Measurements from ENCODE around the gene ST6GALNAC3.

The ST6GALNAC3 gene

GRCh38 chr1:76256289-76257223, 182.0 kb downstream of the ST6GALNAC3 start:
- DNase-seq: no peak

DNA sequence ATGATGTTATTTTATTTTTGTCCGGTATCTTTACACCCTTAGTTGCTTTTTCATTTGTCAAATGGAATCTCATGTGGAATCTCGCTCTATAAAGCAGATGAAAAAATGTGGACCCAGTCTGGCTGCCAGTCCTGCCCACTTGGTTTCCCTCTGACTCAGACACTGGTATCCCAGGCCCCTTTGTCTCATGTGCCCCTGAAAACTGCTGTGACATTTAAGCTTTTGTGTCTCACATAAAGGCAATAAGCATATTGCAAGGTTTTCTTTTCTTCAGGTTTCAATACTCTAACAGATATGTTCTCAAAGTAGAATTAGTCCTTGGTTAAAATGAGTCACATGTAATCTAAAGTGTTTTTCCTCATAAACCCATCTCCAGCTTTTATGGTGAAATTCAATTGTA, 183.3 kb downstream of the ST6GALNAC3 start:
- DNase-seq: no peak

DNA sequence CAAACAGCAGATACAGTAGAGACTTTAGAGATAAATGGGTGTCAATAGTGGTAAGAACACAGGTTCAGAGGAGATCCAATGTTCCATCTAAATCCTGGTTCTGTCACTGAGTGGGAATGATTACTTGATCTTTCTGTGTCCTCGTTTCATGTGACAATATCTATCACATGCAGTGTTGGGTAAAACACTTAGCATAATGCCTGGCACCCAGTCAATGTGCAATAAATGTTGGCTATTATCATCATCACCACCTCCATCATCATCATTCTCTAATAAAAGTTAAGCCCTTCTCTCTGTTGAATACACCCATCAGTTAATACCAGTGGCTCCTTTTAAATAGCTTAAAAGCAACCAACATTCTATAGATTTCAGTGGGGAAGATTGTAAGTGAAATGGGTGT, 184.7 kb downstream of the ST6GALNAC3 start:
- DNase-seq: no peak

DNA sequence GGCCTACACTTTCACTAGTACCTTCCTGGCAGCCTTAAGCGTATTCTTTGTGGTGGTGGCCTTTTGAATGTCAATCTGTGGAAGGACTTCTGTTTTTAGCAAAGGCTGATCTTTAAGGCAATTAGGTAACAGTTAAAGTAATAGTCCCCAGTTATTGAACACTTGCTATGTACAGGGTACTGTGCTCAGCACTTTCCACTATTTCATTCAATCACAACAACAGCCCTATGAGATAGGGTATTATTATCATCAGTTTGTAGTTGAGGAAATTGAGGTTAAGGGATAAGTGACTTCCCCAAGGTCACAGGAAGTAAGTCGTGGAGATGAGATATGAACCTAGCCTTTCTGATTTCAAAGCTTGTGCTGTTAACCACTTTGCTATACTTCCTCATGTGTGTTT, 185.7 kb downstream of the ST6GALNAC3 start:
- peak; percentile 44 for DNase-seq

GRCh38 chr1:76262601-76263000, 188.1 kb downstream of the ST6GALNAC3 start:
- DNase-seq: no peak

- no peak for DNase-seq
These were observed 190.1 kb downstream of the ST6GALNAC3 start for GRCh38 chr1:76264642-76265041.

GRCh38 chr1:76266762-76267161, 192.2 kb downstream of the ST6GALNAC3 start:
- DNase-seq: no peak

GRCh38 chr1:76267631-76268030, 193.1 kb downstream of the ST6GALNAC3 start:
- peak; percentile 48 for DNase-seq

DNA sequence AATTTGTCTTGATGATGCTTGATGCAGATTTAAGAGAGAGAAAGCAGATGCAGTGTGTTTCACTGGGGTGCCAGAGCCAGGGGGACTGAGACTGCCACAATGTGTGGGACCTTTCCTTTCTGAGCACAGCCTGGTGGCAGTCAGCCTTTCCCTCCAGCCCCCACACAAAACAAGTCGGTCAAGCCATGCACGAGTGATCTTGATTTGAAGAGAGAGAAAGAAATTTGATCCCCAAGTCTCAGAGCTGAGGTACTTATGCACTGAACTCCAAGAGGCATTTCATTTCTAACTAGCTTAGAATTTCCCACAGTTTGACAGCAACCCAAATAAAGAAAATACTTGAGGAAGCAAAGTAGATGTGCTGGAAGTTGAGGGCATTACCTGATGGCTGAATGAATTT, 193.8 kb downstream of the ST6GALNAC3 start:
- no peak for DNase-seq

- peak; percentile 88 for DNase-seq
These were observed 194.6 kb downstream of the ST6GALNAC3 start for GRCh38 chr1:76269155-76269554.

- DNase-seq: no peak
These were observed 199.8 kb downstream of the ST6GALNAC3 start for GRCh38 chr1:76274302-76274701.

GRCh38 chr1:76274718-76275117, 200.2 kb downstream of the ST6GALNAC3 start:
- DNase-seq: no peak

DNA sequence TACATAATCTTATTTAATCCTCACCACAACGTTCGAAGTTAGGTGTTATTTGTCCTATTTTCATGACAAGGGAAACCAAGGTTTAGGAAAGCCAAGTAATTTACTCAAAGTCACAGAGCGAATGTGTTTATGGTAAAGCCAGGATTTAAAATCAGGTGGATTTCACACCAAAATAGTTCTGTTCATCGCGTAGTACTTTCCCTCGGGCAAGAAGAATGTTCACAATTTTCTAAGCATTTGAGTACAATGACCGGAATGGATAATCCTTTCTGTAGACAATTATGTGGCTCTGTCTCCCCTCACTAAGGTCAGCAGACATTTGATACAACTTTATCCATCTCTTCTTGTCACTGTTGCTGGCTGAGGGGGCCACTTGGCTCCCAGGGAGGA, 204.2 kb downstream of the ST6GALNAC3 start:
- DNase-seq: no peak

DNA sequence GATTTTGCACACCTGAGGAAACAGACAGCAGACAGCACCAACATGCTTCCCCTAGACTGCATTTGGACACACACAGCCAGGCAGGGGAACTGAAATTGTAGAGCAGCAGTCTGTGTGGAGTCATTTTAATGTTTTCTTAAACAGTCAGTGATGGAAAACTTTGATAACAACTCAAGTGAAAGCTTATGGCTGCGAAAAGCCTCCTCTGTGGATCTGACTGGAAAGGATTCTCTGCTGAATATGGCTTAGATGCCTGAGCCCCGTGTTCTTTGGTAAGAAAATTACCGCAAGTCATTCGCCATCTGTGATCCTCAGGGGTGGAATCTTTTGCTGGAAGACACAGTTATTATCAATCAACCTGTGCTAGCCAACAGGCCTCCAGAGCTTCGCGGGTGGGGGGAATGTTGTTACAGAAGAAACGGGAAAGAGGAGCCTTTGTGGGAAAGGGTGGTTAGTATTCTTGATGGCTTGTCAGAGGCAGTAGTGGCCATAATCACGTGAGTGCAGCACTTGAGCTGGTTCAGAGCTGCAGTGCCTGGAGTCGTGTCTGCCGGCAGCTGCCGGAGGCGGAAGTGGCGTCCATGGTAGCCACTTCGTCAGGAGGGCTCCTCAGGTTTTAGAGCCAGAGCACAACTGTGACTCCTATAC, 204.7 kb downstream of the ST6GALNAC3 start:
- no peak for DNase-seq

GRCh38 chr1:76281306-76281705, 206.8 kb downstream of the ST6GALNAC3 start:
- no peak for DNase-seq

DNA sequence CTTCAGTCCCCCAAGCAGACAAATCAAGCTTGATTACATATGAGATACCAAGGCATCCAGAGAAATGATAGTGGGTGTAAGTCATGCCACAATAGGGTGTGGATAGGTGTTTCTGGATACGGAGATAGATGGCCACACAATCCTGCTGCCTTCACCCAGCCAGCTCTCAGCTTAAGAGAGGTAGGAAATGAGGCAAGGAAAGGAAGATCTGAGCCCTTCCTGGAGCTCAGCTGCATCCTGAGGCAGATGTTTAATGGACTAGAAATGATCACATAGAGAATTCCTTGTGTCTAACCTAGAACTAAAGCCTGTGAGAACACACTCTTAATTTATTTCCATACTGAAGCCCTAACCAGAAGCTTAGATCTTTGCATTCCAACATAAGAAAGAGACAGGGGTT, 210.3 kb downstream of the ST6GALNAC3 start:
- no peak for DNase-seq

DNA sequence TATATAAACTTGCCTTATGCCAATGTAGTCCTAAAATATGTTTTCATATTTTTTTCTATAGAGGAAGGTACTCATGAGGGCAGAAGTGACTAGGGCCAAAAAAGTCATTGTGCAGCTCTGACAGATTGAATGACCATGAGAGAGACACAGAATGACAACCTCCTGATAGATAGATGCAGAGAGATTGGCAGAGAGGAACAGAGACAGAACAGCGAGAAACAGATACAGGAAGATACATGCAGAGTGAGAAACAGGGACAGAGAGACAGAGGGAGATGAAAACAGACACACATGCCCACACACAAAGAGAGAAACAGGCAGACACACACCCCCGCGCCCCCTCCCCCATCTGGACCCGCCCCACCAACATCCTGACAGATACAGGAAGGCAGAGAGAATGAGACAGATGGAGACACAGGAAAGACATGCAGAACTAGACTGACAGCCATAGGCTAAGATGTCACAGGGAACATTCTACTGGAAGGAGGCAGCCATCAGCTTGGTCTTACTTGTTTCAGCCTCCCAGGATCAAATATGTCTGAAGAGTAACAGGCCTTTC, 211.1 kb downstream of the ST6GALNAC3 start:
- no peak for DNase-seq

GRCh38 chr1:76287917-76288316, 213.4 kb downstream of the ST6GALNAC3 start:
- DNase-seq: no peak

DNA sequence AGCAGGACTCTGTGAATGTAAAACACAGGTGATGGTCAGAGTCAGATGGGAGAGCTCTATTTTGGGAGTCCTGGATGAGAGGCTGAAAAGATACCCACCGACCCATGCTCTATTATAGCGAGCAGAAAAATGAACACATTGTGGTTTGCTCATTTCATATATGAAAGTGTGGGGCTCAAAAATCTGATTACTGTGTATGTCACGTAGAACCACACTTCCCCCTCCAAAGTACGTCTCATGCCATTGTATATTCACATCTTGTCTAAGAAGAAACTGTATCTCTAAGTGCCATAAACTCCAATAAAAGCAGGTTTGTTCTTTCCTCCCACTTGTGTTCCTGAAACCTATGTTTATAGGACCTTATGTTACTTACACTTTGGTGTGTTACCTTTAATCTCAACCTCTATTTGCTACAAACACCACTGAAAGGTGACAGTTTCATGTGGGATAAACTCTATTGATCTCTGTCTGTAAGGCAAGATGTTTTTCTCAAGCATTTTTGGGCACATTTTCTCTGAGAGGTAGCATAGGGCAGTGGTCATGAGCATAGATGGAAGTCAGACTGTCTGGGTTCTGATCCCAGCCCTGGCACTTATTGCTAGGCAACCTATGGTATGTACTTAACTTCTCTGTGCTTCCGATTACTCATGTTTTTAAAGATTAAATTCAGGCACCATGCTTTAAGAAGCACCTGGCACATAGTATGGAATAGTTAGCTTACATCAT, 214.4 kb downstream of the ST6GALNAC3 start:
- DNase-seq: no peak

GRCh38 chr1:76289692-76290091, 215.1 kb downstream of the ST6GALNAC3 start:
- DNase-seq: no peak

DNA sequence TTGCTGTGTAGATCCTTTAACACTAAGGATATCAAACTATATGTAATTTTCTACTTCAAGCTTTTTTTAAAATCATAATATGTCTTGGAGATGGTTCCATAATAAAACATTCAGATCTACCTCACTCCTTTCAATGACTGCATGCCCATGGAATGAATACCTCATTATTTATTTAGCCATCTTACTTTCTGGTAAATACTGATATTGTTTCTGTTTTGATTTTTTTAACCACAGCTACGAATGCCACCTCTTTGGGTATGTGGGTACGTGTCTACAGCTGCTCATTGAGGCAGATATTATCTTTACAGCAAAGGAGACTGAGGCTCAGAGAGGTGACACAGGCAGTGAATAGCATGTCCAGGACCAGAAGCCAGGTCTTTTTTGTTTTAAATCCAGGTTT, 215.7 kb downstream of the ST6GALNAC3 start:
- no peak for DNase-seq

DNA sequence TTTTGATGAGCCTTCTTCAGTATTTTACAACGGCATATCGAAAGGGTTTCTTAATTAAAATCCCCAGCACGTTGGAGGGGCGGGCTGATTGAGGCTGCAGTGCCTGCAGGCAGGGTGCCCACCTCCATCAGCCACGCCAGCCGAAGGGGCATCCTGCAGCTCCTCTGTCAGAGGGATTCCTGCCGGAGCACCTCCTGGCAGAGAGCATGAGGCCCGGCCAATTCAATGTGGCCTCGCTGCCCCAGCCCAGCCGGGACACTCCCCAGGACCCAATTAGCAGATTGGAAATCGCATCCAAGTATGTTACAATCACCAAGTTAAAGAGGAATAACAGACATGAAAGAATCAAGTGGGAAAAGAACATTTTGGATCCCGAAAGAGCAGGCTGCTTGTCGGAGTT, 216.6 kb downstream of the ST6GALNAC3 start:
- DNase-seq: no peak

- no peak for DNase-seq
These were observed 217.2 kb downstream of the ST6GALNAC3 start for GRCh38 chr1:76291737-76292136.
